IMR-90 (cell line): Measurements from ENCODE around the gene GPC5. TPM values are rescaled to one million over a fixed set of nuclear protein-coding genes. Genes with fewer than 3 reads are reported as not detected.

ENCODE experiments used
- ATAC-seq: fragments of 200-7000 bp; cut with Tn5 transposase; 2 replicates; pipeline ENCODE4 v1.9.1; 2020; ENCODE audit warnings: low read depth, mild to moderate bottlenecking, moderate library complexity
- BruUV-seq: library from RNA; stranded (reverse); fragments of 400-500 nt; replicated peaks from 2 replicates; lab custom pipeline; 2021; lab: Mats Ljungman, UMichigan
- CTCF ChIA-PET: fragments of 300-600 bp; formaldehyde crosslinking; extraction: SDS; loops from one replicate; lab custom pipeline; 2021; ENCODE audit warnings: antibody characterized with exemption; lab: Yijun Ruan, JAX
- POLR2A ChIA-PET: fragments of 300-600 bp; sonication (Branson Sonifier 250); formaldehyde crosslinking; loops from one replicate; lab custom pipeline; 2022; ENCODE audit warnings: antibody characterized with exemption; ENCODE audit not compliant: unreplicated experiment; lab: Charles Lee
- DNase-seq: peaks from one replicate; pipeline ENCODE4 v3.0.0; 2013
- H2AFZ ChIP-seq: replicated peaks from 2 replicates; pipeline ENCODE3; 2013; ENCODE audit warnings: low read length, mild to moderate bottlenecking; ENCODE audit not compliant: poor library complexity
- H2AK5ac ChIP-seq: 2 replicates; pipeline ENCODE4 v1.6.1; 2013; ENCODE audit warnings: low read depth, low read length, inconsistent platforms
- H2AK9ac ChIP-seq: replicated peaks from 2 replicates; pipeline ENCODE3; 2013; ENCODE audit warnings: mild to moderate bottlenecking, low read depth, low read length, moderate library complexity; ENCODE audit not compliant: poor library complexity
- H2BK120ac ChIP-seq: 2 replicates; pipeline ENCODE4 v1.6.1; 2013; ENCODE audit warnings: low read depth, low read length, inconsistent platforms
- H2BK15ac ChIP-seq: 3 replicates; pipeline ENCODE4 v1.6.1; 2013; ENCODE audit warnings: low read depth, low read length, inconsistent platforms
- H2BK20ac ChIP-seq: 2 replicates; pipeline ENCODE4 v1.6.1; 2013; ENCODE audit warnings: low read depth, mild to moderate bottlenecking, inconsistent platforms, low read length, moderate library complexity
- H2BK5ac ChIP-seq: 2 replicates; pipeline ENCODE4 v1.6.1; 2013; ENCODE audit warnings: mild to moderate bottlenecking, low read depth, low read length, inconsistent platforms; ENCODE audit not compliant: poor library complexity, severe bottlenecking
- H3K14ac ChIP-seq: replicated peaks from 2 replicates; pipeline ENCODE4 v1.6.1; 2013; ENCODE audit warnings: low read depth, low read length, inconsistent platforms
- H3K18ac ChIP-seq: 2 replicates; pipeline ENCODE4 v1.6.1; 2013; ENCODE audit warnings: low read depth, low read length, control low read depth
- H3K23ac ChIP-seq: 2 replicates; pipeline ENCODE4 v1.6.1; 2013; ENCODE audit warnings: low read depth, low read length, inconsistent platforms
- H3K27ac ChIP-seq: 2 replicates; pipeline ENCODE4 v1.5.1; 2013; ENCODE audit warnings: mild to moderate bottlenecking, control low read depth, low read length; ENCODE audit not compliant: insufficient read depth
- H3K27me3 ChIP-seq: 2 replicates; pipeline ENCODE4 v1.6.1; 2013; ENCODE audit warnings: low read length; ENCODE audit not compliant: control insufficient read depth, insufficient read depth
- H3K36me3 ChIP-seq: 2 replicates; pipeline ENCODE4 v1.6.1; 2013; ENCODE audit warnings: low read length, mixed read lengths; ENCODE audit not compliant: control insufficient read depth, insufficient read depth
- H3K4ac ChIP-seq: 2 replicates; pipeline ENCODE4 v1.6.1; 2013; ENCODE audit warnings: low read depth, low read length, inconsistent platforms
- H3K4me1 ChIP-seq: 2 replicates; pipeline ENCODE4 v1.6.1; 2013; ENCODE audit warnings: low read length, mixed read lengths; ENCODE audit not compliant: control insufficient read depth, insufficient read depth
- H3K4me2 ChIP-seq: 2 replicates; pipeline ENCODE4 v1.6.1; 2013; ENCODE audit warnings: low read depth, mild to moderate bottlenecking, control low read depth, low read length, moderate library complexity
- H3K4me3 ChIP-seq: 2 replicates; pipeline ENCODE4 v1.5.1; 2013; ENCODE audit warnings: low read depth, mild to moderate bottlenecking, control low read depth, low read length, moderate library complexity; ENCODE audit not compliant: insufficient read depth
- H3K56ac ChIP-seq: 2 replicates; pipeline ENCODE4 v1.6.1; 2013; ENCODE audit warnings: low read length, inconsistent platforms; ENCODE audit not compliant: insufficient read depth; ENCODE audit errors: extremely low read depth
- H3K79me1 ChIP-seq, 2 experiments: 2 replicates each; pipeline ENCODE4 v1.6.1; 2013; ENCODE audit warnings: low read length in 2 of 2, inconsistent platforms in 1 of 2, low read depth in 1 of 2
- H3K9ac ChIP-seq: 2 replicates; pipeline ENCODE4 v1.6.1; 2013; ENCODE audit warnings: low read depth, low read length, control low read depth
- H3K9me1 ChIP-seq: 2 replicates; pipeline ENCODE4 v1.6.1; 2013; ENCODE audit warnings: low read length, inconsistent platforms; ENCODE audit not compliant: insufficient read depth
- H3K9me3 ChIP-seq: 2 replicates; pipeline ENCODE4 v1.6.1; 2013; ENCODE audit warnings: low read length; ENCODE audit not compliant: control insufficient read depth, insufficient read depth
- H4K20me1 ChIP-seq: 2 replicates; pipeline ENCODE4 v1.6.1; 2013; ENCODE audit warnings: low read length, inconsistent platforms; ENCODE audit not compliant: insufficient read depth
- H4K5ac ChIP-seq: 2 replicates; pipeline ENCODE4 v1.6.1; 2013; ENCODE audit warnings: mild to moderate bottlenecking, low read depth, low read length, control low read depth
- H4K8ac ChIP-seq, 2 experiments: 2 replicates each; pipeline ENCODE4 v1.6.1; 2013; ENCODE audit warnings: low read depth in 2 of 2, low read length in 2 of 2, control low read depth in 1 of 2, inconsistent platforms in 1 of 2
- H4K91ac ChIP-seq: 2 replicates; pipeline ENCODE4 v1.6.1; 2013; ENCODE audit warnings: low read depth, low read length, inconsistent platforms; ENCODE audit not compliant: insufficient read depth
- BHLHE40 ChIP-seq: fragments of 150-350 bp; IDR thresholded peaks from 2 replicates; pipeline ENCODE4 v1.6.1; 2016; ENCODE audit warnings: mild to moderate bottlenecking, low read depth, low read length
- CEBPB ChIP-seq: IDR thresholded peaks from 2 replicates; pipeline ENCODE4 v1.6.1; 2012; ENCODE audit warnings: low read depth, low read length, improper control_type of control experiment
- CHD1 ChIP-seq: IDR thresholded peaks from 2 replicates; pipeline ENCODE4 v1.6.1; 2012; ENCODE audit warnings: low read depth, low read length, improper control_type of control experiment
- ELK1 ChIP-seq: fragments of 150-350 bp; IDR thresholded peaks from 2 replicates; pipeline ENCODE4 v1.6.1; 2016; ENCODE audit warnings: low read depth, mild to moderate bottlenecking, low read length, moderate library complexity, borderline replicate concordance
- FOS ChIP-seq: fragments of 150-350 bp; IDR thresholded peaks from 2 replicates; pipeline ENCODE4 v1.6.1; 2016; ENCODE audit warnings: low read depth, low read length
- MAFK ChIP-seq: IDR thresholded peaks from 2 replicates; pipeline ENCODE4 v1.6.1; 2012; ENCODE audit warnings: low read depth, low read length, improper control_type of control experiment
- MAZ ChIP-seq: IDR thresholded peaks from 2 replicates; pipeline ENCODE4 v1.6.1; 2012; ENCODE audit warnings: low read depth, mild to moderate bottlenecking, low read length, improper control_type of control experiment, moderate library complexity, borderline replicate concordance
- NFE2L2 ChIP-seq: fragments of 150-350 bp; IDR thresholded peaks from 2 replicates; pipeline ENCODE4 v1.6.1; 2016; ENCODE audit warnings: low read depth, mild to moderate bottlenecking, low read length
- POLR2A ChIP-seq: IDR thresholded peaks from 2 replicates; pipeline ENCODE4 v1.6.1; 2012; ENCODE audit warnings: mild to moderate bottlenecking, low read depth, low read length
- RCOR1 ChIP-seq: IDR thresholded peaks from 2 replicates; pipeline ENCODE4 v1.6.1; 2012; ENCODE audit warnings: mild to moderate bottlenecking, low read length, improper control_type of control experiment; ENCODE audit not compliant: insufficient replicate concordance
- RFX5 ChIP-seq: IDR thresholded peaks from 2 replicates; pipeline ENCODE4 v1.8.0; 2012; ENCODE audit warnings: low read depth, mild to moderate bottlenecking, low read length, moderate library complexity
- SMC3 ChIP-seq: fragments of 150-350 bp; IDR thresholded peaks from 2 replicates; pipeline ENCODE4 v1.6.1; 2016; ENCODE audit warnings: low read depth, mild to moderate bottlenecking, antibody characterized with exemption, low read length, moderate library complexity
- WGBS, 2 experiments: methylation state at CpG; one replicate each; pipeline versions ENCODE4 v1.1.5 to v1.1.7; 2013; ENCODE audit warnings: missing lambda C conversion rate in 2 of 2; ENCODE audit not compliant: insufficient read length in 1 of 2; ENCODE audit errors: extremely low coverage in 2 of 2; 5-methylcytosine and 5-hydroxymethylcytosine counted together
- dilution Hi-C: fragments of 300-500 bp; cut with HindIII; formaldehyde crosslinking; loops from one replicate; pipeline ENCODE4 v1.14.3; 2018; ENCODE audit warnings: low sequenced_read_pairs; ENCODE audit not compliant: unreplicated experiment
- in situ Hi-C: fragments of 300-500 bp; cut with MboI; formaldehyde crosslinking; loops from 3 replicates; pipeline ENCODE4 v1.14.3; 2019; ENCODE audit warnings: low sequenced_read_pairs, inconsistent platforms, mixed read lengths
- intact Hi-C: fragments of 100-400 bp; cut with micrococcal nuclease; formaldehyde crosslinking; loops from 2 replicates; pipeline ENCODE4 v1.10.0; 2022
- polyA plus RNA-seq, 3 experiments: library from polyadenylated mRNA; depleted of rRNA; stranded (reverse); fragments of >200 nt; gene quantifications; 2 replicates each; pipeline ENCODE4 v1.2.3, GENCODE V29; 2012; ENCODE audit warnings: low replicate concordance in 1 of 3
- total RNA-seq: library from RNA; depleted of rRNA; stranded (reverse); fragments of >200 nt; gene quantifications from 2 replicates; pipeline ENCODE4 v1.2.3, GENCODE V29; 2012

The GPC5 gene
- total and polyA plus RNA-seq, 2 of the 4 experiments (the other 2 are of a cell fraction) = 0.94 to 1.8 TPM

DNA sequence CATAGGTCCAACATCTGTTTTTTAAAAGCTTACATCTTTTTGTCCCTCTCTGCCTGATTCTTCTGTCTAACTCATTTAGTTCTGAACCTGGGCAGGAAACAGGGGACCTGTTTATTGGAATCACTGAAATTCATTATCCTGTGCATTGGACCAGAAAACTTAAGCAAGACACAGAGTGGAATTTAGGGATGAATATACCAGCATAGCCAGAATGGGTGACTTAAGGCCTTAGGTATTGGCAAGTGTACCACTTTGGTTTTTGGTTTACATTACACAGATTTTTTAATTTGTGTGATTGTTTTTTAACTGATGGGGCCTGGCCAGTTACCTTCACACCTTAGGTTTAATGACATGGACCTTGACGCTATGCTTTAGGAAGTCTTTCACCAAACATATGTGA is 232.5 kb downstream of the GPC5 start:
- Histone ChIP-seq H2BK15ac (no peak overlapping the region), H2BK120ac (no peak overlapping the region), H2BK20ac (no peak overlapping the region), H3K18ac (no peak overlapping the region), H3K9ac (no peak overlapping the region), H2AK9ac (no peak overlapping the region), H3K79me1 (no peaks in the 10 kb centered on the region), H4K20me1 (no peaks in the 10 kb centered on the region), H2BK5ac (no peak overlapping the region), H3K23ac (no peak overlapping the region), H3K9me3 (no peaks in the 10 kb centered on the region), H4K91ac (no peak overlapping the region), H3K27me3 (no peaks in the 10 kb centered on the region), H4K8ac (no peak overlapping the region), H3K4me3 (no peak overlapping the region), H3K9me1 (no peaks in the 10 kb centered on the region), H3K4ac (no peak overlapping the region), H3K27ac (no peak overlapping the region), H4K5ac (no peak overlapping the region), H3K56ac (no peak overlapping the region), H3K36me3 (no peaks in the 10 kb centered on the region), H3K4me2 (no peak overlapping the region), H3K14ac (no peak overlapping the region), H3K4me1 (no peaks in the 10 kb centered on the region), H2AFZ (no peak overlapping the region), H2AK5ac (no peak overlapping the region)
- ChIA-PET POLR2A (no interaction called here), CTCF (no interaction called here)
- no peak for ATAC-seq
- in situ Hi-C loops = no loop called here
- dilution Hi-C loops = no loop called here
- no TSS peak for BruUV-seq
- no peak for DNase-seq
- TF ChIP-seq SMC3 (no peak), MAZ (no peak), CHD1 (no peak), NFE2L2 (no peak), ELK1 (no peak), POLR2A (no peak), RFX5 (no peak), MAFK (no peak), FOS (no peak), CEBPB (no peak), BHLHE40 (no peak), RCOR1 (no peak)
- WGBS, 2 experiments = no CpG with 5 or more reads among the region's 1 CpG
- intact Hi-C loops = no loop called here
